ENCODE measurements around the gene SSH3.

- TF ChIP-seq CTCF (IDR thresholded peaks at IDR 0.05) (no peak), POLR2A (IDR thresholded peaks at IDR 0.05) (no peak)
Observed at GRCh38 chr11:67261640-67261945, 41.7 kb upstream of the SSH3 start.
